HG02885 (cell line): ENCODE results near the gene PAMR1.

ENCODE experiments used
- ATAC-seq: cut with Tn5 transposase; IDR thresholded peaks from one replicate; pipeline ENCODE4 v1.9.1; 2021; ENCODE audit warnings: mild to moderate bottlenecking; ENCODE audit not compliant: unreplicated experiment, poor library complexity

The PAMR1 gene

DNA sequence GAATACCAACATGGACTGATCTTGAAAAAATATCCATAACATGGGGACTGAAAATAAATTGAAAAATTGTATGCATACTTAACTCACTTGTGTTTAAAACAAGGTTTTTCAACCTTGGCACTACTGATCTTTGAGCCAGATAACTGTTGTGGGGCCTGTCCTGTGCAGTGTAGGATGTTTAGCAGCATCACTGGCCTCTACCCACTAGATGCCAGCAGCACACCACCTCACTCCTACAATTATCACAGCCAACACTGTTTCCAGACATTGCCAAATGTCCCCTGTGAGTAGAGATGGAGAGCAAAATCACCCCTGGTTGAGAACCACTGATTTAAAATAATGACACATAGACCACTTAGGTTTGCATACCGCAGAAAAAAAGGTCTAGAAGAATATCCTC lies 61.1 kb downstream of the PAMR1 start:
- no peak for ATAC-seq

DNA sequence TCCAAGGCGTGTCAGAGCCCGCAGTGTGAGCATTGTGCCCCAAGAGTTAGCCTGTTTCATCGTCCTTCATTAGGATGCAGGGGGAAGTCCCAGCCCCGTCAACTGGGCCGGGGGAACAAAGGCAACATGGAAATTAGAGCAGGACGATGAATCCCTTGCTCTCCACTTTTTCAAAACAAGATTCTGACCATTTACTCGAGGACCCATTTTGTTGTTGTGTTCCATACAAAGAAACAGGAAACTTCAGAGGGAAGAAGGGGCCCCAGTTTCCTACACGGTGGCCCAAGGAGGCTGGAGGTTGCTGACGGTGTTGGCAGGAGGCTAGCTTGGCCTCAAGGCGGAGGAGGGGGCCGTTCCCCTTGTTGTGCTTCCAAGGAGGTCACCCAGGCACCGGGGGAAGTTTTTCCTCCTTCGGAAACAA lies 62.1 kb downstream of the PAMR1 start:
- ATAC-seq, result no peak

- ATAC-seq, result no peak
Observed at GRCh38 chr11:35461917-35462538, 63.4 kb downstream of the PAMR1 start.

DNA sequence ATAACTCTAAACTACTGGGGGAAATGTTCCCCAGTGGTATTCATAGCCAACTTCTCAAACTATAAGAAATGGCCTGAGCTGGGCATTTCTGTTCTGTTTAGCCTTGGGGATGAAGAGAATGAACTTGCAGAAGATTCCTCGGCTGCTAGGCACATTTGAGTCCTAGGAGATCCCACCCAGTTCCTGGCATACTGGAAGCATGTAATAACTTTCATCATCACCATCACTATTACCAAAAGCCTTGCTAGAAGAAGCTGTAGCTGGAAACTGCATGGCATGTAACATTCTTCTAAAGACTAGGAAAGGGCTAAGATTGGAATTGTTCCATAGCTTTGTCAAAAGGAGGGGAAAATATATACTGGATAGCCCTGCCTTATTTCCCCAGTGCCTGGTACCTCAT lies 65.9 kb downstream of the PAMR1 start:
- no peak for ATAC-seq

DNA sequence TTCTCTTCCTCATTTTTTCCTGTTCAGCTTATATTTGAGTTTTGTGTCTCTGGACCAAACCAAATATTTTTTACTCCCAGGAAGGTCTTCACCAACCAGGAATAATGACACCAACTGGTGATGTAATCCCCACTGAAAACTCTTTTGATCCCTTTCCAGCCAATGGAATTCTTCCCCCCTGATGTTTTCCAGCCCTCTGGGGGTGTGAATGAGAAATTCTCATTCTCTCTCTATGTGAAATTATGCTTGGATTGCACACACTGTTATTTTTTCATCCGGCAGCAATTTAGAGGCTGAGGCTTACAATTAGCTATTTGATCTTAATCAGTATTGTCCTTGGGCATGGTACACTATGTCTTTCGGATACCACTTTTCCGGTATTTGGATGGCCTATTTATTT lies 66.6 kb downstream of the PAMR1 start:
- ATAC-seq, result no peak

DNA sequence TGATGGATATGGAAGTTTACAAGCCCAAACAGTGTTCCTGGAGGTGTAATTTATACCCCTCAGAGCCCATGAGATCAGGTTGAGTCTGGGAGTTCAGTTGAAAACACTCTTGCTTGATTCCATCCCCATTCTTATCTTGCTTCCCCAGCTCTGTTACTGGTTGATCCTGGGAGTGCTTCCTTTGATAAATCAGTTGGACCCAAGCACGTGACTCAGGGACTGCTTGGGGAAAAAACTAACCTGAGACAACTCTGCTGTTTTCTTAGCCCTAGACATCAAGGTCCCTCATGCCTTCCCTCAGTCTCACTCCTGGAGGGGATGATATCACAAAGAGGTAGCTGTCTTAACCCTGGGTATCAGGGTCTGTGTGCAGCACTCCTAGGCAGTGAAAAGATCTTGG lies 71.1 kb downstream of the PAMR1 start:
- ATAC-seq, result no peak

- no peak for ATAC-seq
Observed at GRCh38 chr11:35436581-35437250, 88.7 kb downstream of the PAMR1 start.

DNA sequence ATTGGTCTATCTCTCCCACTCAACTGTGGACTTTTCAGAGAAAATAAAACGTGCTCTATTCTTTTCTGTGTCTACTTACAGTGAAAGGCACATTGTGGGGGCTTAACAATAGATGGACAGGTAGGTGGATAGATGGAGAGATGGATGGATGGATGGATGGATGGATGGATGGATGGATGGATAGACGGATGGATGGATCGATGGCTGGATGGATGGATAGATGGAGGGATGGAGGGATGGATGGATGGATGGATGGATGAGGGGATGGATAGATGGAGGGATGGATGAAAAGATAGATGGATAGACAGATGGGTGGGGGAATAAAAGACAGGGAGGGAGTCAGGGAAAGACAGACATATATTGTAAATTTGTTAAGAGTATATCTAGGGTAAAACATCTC lies 91.8 kb downstream of the PAMR1 start:
- no peak for ATAC-seq

DNA sequence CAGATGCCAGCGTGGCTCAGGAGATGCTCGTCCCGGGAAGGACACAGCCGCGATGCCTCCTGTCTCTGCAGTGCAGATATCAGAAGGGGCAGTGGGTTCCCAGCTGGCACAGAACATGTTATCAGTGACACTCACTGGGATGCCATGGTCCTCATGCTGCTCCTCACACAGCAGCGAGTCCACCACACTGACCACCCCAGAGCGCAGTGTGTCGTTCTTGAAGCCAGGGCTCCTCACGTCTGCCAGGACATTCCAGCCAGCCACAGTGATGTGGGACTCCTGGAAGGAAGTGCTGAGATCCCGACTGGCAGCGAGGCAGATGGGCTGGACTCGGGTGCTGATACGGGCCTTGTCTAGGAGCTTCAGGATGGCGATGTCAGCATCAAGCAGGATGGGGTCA lies 93.0 kb downstream of the PAMR1 start:
- no peak for ATAC-seq

DNA sequence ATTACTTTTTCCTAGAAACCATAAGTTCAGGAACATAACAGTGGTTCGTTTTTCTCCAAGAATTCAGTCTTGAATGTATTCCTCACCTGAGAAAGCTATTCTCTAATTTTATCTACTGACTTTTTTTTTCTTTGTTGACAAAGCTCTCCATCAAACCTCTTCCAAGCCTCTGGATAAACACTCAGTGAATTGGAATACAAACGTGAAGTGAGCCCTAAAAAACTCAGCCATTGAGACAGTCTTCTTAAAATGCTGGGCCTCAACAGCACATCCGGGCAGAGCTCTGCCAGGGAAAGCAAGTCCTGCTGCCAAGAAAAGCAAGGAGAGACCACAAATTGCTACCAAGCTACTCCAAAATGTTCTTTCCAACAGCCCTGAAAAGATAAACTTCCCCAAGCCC lies 98.3 kb downstream of the PAMR1 start:
- no peak for ATAC-seq

GRCh38 chr11:35426351-35426750 lies 99.1 kb downstream of the PAMR1 start:
- no peak for ATAC-seq

- ATAC-seq, result no peak
Observed at GRCh38 chr11:35425603-35426212, 99.7 kb downstream of the PAMR1 start.

DNA sequence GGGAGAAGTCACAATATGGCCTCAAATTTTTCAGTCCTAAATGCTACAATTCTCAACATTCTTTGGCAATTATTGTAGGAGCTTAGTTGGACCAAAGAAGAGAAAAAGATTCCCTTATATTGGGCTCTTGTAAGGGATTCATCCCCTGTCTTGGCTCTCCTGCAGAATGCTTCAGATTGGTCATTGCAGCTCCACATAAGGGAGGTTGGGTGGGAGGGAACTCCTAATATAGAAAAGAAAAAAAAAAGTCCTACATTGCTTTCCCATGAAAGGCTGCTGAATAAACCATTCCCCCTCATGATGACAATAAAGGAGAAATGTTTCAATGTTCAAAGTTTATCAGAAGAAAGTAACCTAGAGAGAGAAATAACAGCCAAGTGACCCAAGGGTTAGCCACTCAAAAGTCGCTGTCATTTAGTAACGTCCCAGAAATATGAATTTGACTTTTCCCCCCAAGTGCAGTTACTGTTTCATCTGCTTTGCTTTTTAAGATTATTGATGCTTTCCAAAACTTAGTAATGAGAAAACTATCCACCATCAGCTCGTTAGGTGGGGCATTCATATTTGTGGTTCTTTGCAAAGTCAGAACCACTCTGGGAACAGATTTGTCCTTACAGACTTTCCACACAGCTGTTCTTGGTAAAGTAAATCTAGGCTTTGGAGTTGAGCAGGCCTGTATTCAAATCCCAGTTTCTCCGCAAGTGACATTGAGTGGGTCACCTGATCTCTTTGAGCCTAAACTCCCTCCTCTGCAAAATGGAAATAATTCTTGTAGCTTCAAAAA lies 101.1 kb downstream of the PAMR1 start:
- ATAC-seq, result no peak

DNA sequence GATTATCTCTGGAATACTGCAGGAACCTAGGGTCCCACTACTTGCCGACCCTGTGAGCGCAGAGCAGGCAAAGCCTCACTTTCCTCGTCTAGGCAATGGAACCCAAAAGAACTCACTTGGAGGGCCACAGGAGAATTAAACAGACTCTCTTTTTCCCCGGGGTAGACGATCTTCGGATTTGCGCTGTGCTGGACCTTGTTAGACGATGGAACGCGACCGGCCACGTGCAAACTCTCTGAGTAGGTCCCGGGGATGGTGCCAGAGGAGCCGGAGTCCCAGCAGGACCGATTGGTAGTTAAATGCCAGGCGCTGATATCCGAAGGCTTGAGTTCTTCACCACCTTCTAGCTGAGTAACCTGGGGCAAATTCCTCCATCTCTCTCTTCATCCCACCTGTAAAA lies 105.0 kb downstream of the PAMR1 start:
- no peak for ATAC-seq

DNA sequence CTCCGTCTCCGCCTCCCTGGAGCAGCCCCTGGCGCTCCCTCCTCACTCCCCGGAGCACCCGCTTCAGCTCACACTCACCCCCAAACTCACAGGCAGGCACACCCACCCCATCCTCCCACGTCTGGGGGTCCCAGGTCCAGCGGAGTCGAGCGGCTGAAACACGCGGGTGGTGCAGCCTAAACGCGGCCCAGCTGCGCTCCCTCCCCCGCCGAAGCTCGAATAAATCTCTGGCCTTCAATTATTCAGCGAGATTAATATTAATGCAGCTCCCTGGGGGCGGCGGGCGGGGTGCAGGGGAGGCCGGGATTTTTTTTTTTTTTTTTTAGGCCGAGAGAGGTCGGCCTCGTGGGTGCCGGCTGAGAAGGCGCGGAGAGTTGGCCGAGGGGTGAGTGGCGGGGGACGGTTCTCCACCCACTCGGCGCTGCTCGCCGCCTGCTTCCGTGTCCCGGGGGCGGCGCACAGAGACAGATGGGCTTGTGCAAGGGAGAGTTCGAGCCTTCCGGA lies 105.5 kb downstream of the PAMR1 start:
- no peak for ATAC-seq

- no peak for ATAC-seq
Observed at GRCh38 chr11:35419184-35419829, 106.1 kb downstream of the PAMR1 start, which contains the start of gene SLC1A2. TSS of gene SLC1A2 (minus strand) at chr11:35419558. CDS start at chr11:35418966, 592 bp downstream.

GRCh38 chr11:35418282-35419183 lies 106.9 kb downstream of the PAMR1 start:
- no peak for ATAC-seq

DNA sequence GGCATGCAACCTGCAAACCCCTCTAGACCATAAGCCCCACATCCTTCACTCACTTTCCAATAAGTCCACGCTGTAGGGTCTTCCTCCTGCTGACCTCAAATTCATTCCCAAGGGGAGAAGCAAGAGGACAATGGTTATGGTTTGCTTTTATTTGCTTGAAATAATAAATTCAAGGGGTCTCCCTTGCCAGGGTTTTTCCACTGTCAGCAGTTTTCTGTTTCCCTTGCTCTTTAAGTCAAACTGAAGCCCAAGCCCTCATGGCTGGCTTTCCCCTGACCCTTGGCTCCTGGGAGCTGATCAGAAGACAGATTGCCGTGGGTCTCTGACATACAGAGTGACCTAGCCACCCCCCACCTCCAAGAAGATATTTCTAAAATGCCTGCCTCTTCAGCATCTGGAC lies 109.9 kb downstream of the PAMR1 start:
- no peak for ATAC-seq

DNA sequence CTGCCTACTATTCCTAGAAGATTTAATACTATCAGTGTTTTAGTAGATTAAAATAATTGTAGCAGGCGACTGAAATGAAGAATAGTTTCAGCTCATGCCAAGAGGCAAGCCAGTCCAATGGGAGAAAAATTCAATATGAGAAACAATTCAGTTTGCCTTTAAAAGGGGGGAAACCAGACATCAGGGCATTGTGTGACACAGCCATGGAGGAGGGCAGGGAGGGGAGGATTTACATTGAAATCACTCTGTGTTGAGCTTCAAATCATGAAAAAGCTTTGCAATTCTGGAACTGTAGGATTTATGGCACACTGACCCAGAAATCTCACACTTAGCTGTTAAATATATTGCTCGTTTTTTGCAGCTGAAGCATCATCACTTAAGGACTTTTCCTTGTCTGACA lies 110.6 kb downstream of the PAMR1 start:
- no peak for ATAC-seq
